WTC11 (cell line): Measurements from ENCODE around the gene FAM241A. TPM values are rescaled to one million over a fixed set of nuclear protein-coding genes. Genes with fewer than 3 reads are reported as not detected.
A peak's percentile ranks its signal among the peaks of the same experiment; 100 is the strongest.

Source experiments
- ATAC-seq: fragments of 200-7000 bp; cut with Tn5 transposase; 2 replicates; pipeline ENCODE4 v1.10.0; 2021; ENCODE audit warnings: mild to moderate bottlenecking, moderate library complexity
- CTCF ChIA-PET: fragments of 300-600 bp; sonication (Branson Sonifier 250); formaldehyde crosslinking; loops from one replicate; lab custom pipeline; 2021; ENCODE audit warnings: antibody characterized with exemption; lab: Charles Lee
- POLR2A ChIA-PET: fragments of 350-600 bp; sonication (Branson Sonifier 250); formaldehyde crosslinking; loops from one replicate; lab custom pipeline; 2021; ENCODE audit warnings: antibody characterized with exemption; lab: Charles Lee
- DNase-seq: peaks from one replicate; pipeline ENCODE4 v3.0.0; 2021; ENCODE audit warnings: low spot score
- H3K27ac Mint-ChIP-seq: 2 replicates; pipeline ENCODE4 v1.8.0; 2021; ENCODE audit warnings: mixed read lengths
- H3K27me3 Mint-ChIP-seq: 2 replicates; pipeline ENCODE4 v1.8.0; 2021; ENCODE audit warnings: low read depth, mild to moderate bottlenecking, moderate library complexity, mixed read lengths
- H3K36me3 Mint-ChIP-seq: 2 replicates; pipeline ENCODE4 v1.8.0; 2021; ENCODE audit warnings: mixed read lengths
- H3K4me1 Mint-ChIP-seq: 2 replicates; pipeline ENCODE4 v1.8.0; 2022; ENCODE audit warnings: mixed read lengths
- H3K4me3 Mint-ChIP-seq: 2 replicates; pipeline ENCODE4 v1.8.0; 2021; ENCODE audit warnings: mild to moderate bottlenecking, moderate library complexity, mixed read lengths
- H3K9me3 Mint-ChIP-seq: 2 replicates; pipeline ENCODE4 v1.8.0; 2021; ENCODE audit warnings: mixed read lengths
- ATF1 ChIP-seq: sonication (generic); formaldehyde crosslinking; IDR thresholded peaks from 2 replicates; pipeline ENCODE4 v1.8.1; 2023; ENCODE audit warnings: mild to moderate bottlenecking, moderate library complexity, missing genetic modification reagents
- CREM ChIP-seq: sonication (generic); formaldehyde crosslinking; IDR thresholded peaks from 2 replicates; pipeline ENCODE4 v1.8.1; 2022; ENCODE audit warnings: mild to moderate bottlenecking, missing genetic modification reagents, moderate library complexity
- ERG ChIP-seq: fragments of 250-450 bp; sonication (Bioruptor Pico); IDR thresholded peaks from 2 replicates; pipeline ENCODE4 v1.8.0; 2021; ENCODE audit warnings: mild to moderate bottlenecking
- FOXP1 ChIP-seq: sonication (generic); formaldehyde crosslinking; IDR thresholded peaks from 2 replicates; pipeline ENCODE4 v1.8.0; 2022; ENCODE audit warnings: missing genetic modification reagents, mild to moderate bottlenecking, moderate library complexity, borderline replicate concordance
- FOXP4 ChIP-seq: sonication (generic); formaldehyde crosslinking; IDR thresholded peaks from 2 replicates; pipeline ENCODE4 v1.8.0; 2022; ENCODE audit warnings: mild to moderate bottlenecking, missing genetic modification reagents
- HMGA2 ChIP-seq: fragments of 250-450 bp; sonication (Bioruptor Pico); IDR thresholded peaks from 2 replicates; pipeline ENCODE4 v1.4.0; 2021; ENCODE audit warnings: mild to moderate bottlenecking, moderate library complexity
- IRF2 ChIP-seq: sonication (generic); formaldehyde crosslinking; IDR thresholded peaks from 2 replicates; pipeline ENCODE4 v1.8.0; 2022; ENCODE audit warnings: low read depth, missing genetic modification reagents, borderline replicate concordance
- MAX ChIP-seq: sonication (generic); formaldehyde crosslinking; IDR thresholded peaks from 2 replicates; pipeline ENCODE4 v1.8.0; 2022; ENCODE audit warnings: mild to moderate bottlenecking, missing genetic modification reagents
- PREB ChIP-seq: sonication (generic); formaldehyde crosslinking; IDR thresholded peaks from 2 replicates; pipeline ENCODE4 v1.8.1; 2022; ENCODE audit warnings: mild to moderate bottlenecking, missing genetic modification reagents, moderate library complexity, borderline replicate concordance
- SMAD3 ChIP-seq: sonication (generic); formaldehyde crosslinking; IDR thresholded peaks from 2 replicates; pipeline ENCODE4 v1.8.0; 2022; ENCODE audit warnings: missing genetic modification reagents, mild to moderate bottlenecking, borderline replicate concordance
- TP53 ChIP-seq: sonication (generic); formaldehyde crosslinking; IDR thresholded peaks from 2 replicates; pipeline ENCODE4 v1.8.1; 2023; ENCODE audit warnings: mild to moderate bottlenecking, missing genetic modification reagents
- ZNF121 ChIP-seq: sonication (generic); formaldehyde crosslinking; IDR thresholded peaks from 2 replicates; pipeline ENCODE4 v1.8.0; 2023; ENCODE audit warnings: missing genetic modification reagents
- ZNF263 ChIP-seq: sonication (generic); formaldehyde crosslinking; IDR thresholded peaks from 2 replicates; pipeline ENCODE4 v1.8.1; 2022; ENCODE audit warnings: low read depth, mild to moderate bottlenecking, moderate library complexity, missing genetic modification reagents
- ZNF317 ChIP-seq: sonication (generic); formaldehyde crosslinking; IDR thresholded peaks from 2 replicates; pipeline ENCODE4 v1.8.1; 2023; ENCODE audit warnings: low read depth, mild to moderate bottlenecking, moderate library complexity, missing genetic modification reagents, borderline replicate concordance
- ZNF423 ChIP-seq: fragments of 250-450 bp; sonication (Bioruptor Pico); IDR thresholded peaks from 2 replicates; pipeline ENCODE4 v2.1.2; 2022; ENCODE audit warnings: mild to moderate bottlenecking, moderate library complexity
- total RNA-seq: library from RNA; stranded (reverse); gene quantifications from 3 replicates; pipeline ENCODE4 v1.2.3, GENCODE V29; 2021
- TF ChIP-seq, protein P1 (sequence below): sonication (generic); formaldehyde crosslinking; IDR thresholded peaks from 2 replicates; pipeline ENCODE4 v1.8.1; 2023; ENCODE audit warnings: mild to moderate bottlenecking, missing genetic modification reagents

Gene FAM241A
- total RNA-seq, 1 experiment from 2014 or later: 0.22 TPM

DNA sequence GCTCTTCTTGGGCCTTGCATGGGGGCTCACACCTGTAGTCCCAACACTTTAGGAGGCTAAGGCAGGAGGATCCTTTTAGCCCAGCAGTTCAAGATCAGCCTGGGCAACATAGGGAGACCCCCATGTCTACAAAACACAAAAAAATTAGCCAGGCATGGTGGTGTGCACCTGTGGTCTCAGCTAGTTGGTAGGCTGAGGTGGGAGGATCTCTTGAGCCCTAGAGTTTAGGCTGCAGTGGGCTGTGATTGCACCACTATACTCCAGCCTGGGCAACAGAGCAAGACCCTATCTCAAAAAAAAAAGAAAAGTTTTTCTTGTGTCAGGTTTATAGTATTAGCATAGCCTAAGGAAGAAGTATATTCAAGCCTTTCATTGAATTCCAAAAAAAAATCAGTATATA, 30.8 kb upstream of the FAM241A start:
- Mint-ChIP-seq H3K36me3 (peaks cover 2% of the 10 kb centered on the region), H3K4me1 (no peaks in the 10 kb centered on the region), H3K4me3 (no peak overlapping the region), H3K27ac (no peak overlapping the region), H3K9me3 (peaks cover 2% of the 10 kb centered on the region), H3K27me3 (no peaks in the 10 kb centered on the region)
- DNase-seq (no peak), ATAC-seq (no peak)
- TF ChIP-seq FOXP1 (CRISPR knock-in tag) (no peak), SMAD3 (CRISPR knock-in tag) (no peak), ZNF121 (CRISPR knock-in tag) (0 out of 2 replicates have a peak, but pooled peaks have one; percentile 33), ZNF317 (CRISPR knock-in tag) (no peak)
- POLR2A ChIA-PET: no interaction called here
- CTCF ChIA-PET: no interaction called here

DNA sequence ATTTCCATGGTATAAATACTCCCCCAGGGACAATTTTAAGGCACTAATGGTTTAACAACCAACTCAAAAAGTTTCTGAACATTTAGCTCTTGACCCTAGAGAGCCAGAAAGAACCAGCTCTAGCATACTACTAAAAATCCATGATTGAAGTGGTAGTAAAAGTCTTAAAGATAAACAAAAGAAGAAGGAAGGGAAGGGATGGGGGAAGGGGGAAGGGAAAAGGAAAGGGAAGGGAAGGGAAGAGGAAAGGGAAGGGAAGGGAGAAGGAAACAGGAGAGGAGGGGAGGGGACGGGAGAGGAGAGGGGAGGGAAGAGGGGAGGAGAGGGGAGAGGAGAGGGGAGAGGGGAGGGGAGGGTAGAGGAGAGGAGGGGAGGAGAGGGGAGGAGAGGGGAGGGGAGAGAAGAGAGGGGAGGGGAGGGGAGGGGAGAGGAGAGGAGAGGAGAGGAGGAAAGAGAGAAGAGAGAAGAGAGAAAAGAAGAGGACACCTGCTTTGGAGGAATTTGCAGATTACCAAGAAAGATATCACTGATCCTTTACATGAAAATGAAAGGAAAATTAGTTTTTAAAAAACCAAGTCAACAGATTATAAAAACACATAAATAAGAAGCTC, 26.4 kb upstream of the FAM241A start:
- ChIA-PET POLR2A (interaction anchor here (0.6 kb wide), 1 partner anchor 1015 kb away, joined by 5 read pairs; no protein-coding TSS in a partner anchor), CTCF (no interaction called here)
- TF ChIP-seq ATF1 (no peak), ZNF263 (CRISPR knock-in tag) (no peak), CREM (no peak), ZNF423 (CRISPR knock-in tag) (no peak), ERG (CRISPR knock-in tag) (no peak), HMGA2 (CRISPR knock-in tag) (no peak), TP53 (CRISPR knock-in tag) (no peak), IRF2 (CRISPR knock-in tag) (no peak), FOXP1 (CRISPR knock-in tag) (no peak), MAX (CRISPR knock-in tag) (no peak), PREB (CRISPR knock-in tag) (no peak), FOXP4 (CRISPR knock-in tag) (no peak)
- TF ChIP-seq, protein P1, sequence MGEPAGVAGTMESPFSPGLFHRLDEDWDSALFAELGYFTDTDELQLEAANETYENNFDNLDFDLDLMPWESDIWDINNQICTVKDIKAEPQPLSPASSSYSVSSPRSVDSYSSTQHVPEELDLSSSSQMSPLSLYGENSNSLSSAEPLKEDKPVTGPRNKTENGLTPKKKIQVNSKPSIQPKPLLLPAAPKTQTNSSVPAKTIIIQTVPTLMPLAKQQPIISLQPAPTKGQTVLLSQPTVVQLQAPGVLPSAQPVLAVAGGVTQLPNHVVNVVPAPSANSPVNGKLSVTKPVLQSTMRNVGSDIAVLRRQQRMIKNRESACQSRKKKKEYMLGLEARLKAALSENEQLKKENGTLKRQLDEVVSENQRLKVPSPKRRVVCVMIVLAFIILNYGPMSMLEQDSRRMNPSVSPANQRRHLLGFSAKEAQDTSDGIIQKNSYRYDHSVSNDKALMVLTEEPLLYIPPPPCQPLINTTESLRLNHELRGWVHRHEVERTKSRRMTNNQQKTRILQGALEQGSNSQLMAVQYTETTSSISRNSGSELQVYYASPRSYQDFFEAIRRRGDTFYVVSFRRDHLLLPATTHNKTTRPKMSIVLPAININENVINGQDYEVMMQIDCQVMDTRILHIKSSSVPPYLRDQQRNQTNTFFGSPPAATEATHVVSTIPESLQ (CRISPR knock-in tag): no peak
- Mint-ChIP-seq H3K9me3 (peaks cover 13% of the 10 kb centered on the region), H3K27me3 (no peaks in the 10 kb centered on the region), H3K27ac (no peak overlapping the region), H3K4me1 (peaks cover 1% of the 10 kb centered on the region; the same call in 1 of the 2 replicates), H3K4me3 (no peak overlapping the region), H3K36me3 (peaks cover 7% of the 10 kb centered on the region)
- ATAC-seq: no peak
- no peak for DNase-seq
